ENCODE results near the gene MCTP1.

DNA sequence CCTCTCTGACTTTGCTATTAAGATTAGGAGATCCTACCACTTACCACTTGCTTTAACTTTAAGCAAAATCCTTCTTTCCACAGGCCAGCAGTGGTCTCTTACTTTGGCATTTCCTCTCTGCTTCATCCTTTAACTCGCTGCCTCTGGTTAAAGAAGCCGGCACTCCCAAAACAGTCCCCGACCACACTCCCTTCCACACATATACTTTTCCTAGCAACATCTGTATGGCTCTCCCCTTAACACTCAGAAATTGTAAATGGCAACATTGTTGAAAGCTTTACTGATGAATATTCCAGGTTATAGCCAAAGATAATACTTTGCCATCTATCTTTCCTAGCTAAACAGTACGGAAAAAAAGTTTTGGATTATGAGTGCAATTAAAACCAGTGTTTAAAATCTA lies 133.2 kb downstream of the MCTP1 start:
- no peak for TF ChIP-seq CTCF (IDR thresholded peaks at IDR 0.05)
- TF ChIP-seq POLR2A (IDR thresholded peaks at IDR 0.05) = no peak

All from transverse colon (tissue), 3 donors.